Endothelial cell (in vitro differentiated cells): ENCODE measurements around the gene ARID3A. TPM values are rescaled to one million over a fixed set of nuclear protein-coding genes. Genes with fewer than 3 reads are reported as not detected.

Experiments
- DNase-seq: peaks from one replicate; pipeline ENCODE4 v3.0.0; 2021; ENCODE audit warnings: low spot score
- H3K27ac Mint-ChIP-seq: one replicate; pipeline ENCODE4 v1.8.0; 2021; ENCODE audit warnings: mixed read lengths, inconsistent platforms; ENCODE audit not compliant: unreplicated experiment
- H3K27me3 Mint-ChIP-seq: one replicate; pipeline ENCODE4 v1.8.0; 2021; ENCODE audit warnings: mild to moderate bottlenecking, moderate library complexity, mixed read lengths, inconsistent platforms; ENCODE audit not compliant: unreplicated experiment
- H3K36me3 Mint-ChIP-seq: one replicate; pipeline ENCODE4 v1.8.0; 2021; ENCODE audit warnings: mild to moderate bottlenecking, low read depth, mixed read lengths, inconsistent platforms; ENCODE audit not compliant: unreplicated experiment
- H3K4me1 Mint-ChIP-seq: one replicate; pipeline ENCODE4 v1.8.0; 2021; ENCODE audit warnings: mild to moderate bottlenecking, mixed read lengths, inconsistent platforms; ENCODE audit not compliant: unreplicated experiment
- H3K4me3 Mint-ChIP-seq: one replicate; pipeline ENCODE4 v1.8.0; 2021; ENCODE audit warnings: mild to moderate bottlenecking, mixed read lengths, inconsistent platforms; ENCODE audit not compliant: unreplicated experiment
- H3K9me3 Mint-ChIP-seq: one replicate; pipeline ENCODE4 v1.8.0; 2021; ENCODE audit warnings: mixed read lengths, inconsistent platforms; ENCODE audit not compliant: unreplicated experiment
- CTCF ChIP-seq: fragments of 200-600 bp; sonication (generic); IDR thresholded peaks from one replicate; pipeline ENCODE4 v1.5.0; 2021; ENCODE audit warnings: antibody characterized with exemption; ENCODE audit not compliant: unreplicated experiment
- total RNA-seq: library from RNA; stranded (reverse); fragmentation: NEBNext Ultra II Directional; extraction: Animal tissue kit (Norgen Biotek cat#: 25700); gene quantifications from one replicate; pipeline ENCODE4 v1.2.1, GENCODE V29; 2021; ENCODE audit not compliant: unreplicated experiment

Gene ARID3A
- total RNA-seq, 1 donor from 2014 or later, result 108 TPM

GRCh38 chr19:884420-885211, 41.2 kb upstream of the ARID3A start:
- Mint-ChIP-seq H3K9me3 (no peaks in the 10 kb centered on the region), H3K36me3 (peaks cover 17% of the 10 kb centered on the region), H3K27me3 (peaks cover 8% of the 10 kb centered on the region), H3K4me3 (no peak overlapping the region), H3K4me1 (no peaks in the 10 kb centered on the region), H3K27ac (no peak overlapping the region)
- no peak for TF ChIP-seq CTCF
- DNase-seq, result no peak

DNA sequence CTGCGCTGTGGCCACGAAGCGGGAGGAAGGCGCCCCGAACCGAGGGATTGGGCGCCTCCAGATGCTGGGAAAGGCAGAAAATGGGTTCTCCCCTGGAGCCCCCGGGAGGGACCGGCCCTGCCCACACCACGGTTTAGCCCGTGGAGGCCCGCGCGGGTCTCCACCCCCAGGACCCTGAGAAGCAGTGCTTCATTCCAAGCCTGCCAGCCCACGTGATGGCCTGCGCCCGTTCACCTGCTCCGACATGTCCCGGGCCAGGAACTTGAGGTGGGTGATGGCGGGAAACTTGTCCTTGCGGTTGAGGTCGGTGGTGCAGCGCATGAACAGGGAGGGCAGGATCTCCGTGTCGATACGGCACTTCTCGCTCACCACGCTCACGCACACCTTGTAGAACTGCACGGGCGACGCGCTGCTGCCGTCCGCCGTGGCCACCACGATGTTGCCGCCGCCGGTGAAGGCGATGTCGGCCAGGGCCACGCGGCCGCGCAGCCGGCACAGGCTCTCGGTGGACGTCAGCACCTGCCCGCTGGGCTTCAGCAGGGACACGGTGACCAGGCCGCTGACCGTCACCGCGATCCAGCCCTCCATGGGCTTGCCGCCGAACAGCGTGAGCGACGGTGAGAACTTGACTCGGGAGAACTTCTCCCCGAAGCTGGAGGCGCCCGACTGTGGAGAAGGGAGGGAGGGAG, 40.2 kb upstream of the ARID3A start:
- Mint-ChIP-seq H3K27ac (no peak overlapping the region), H3K4me1 (no peaks in the 10 kb centered on the region), H3K27me3 (peaks cover 6% of the 10 kb centered on the region), H3K36me3 (peaks cover 17% of the 10 kb centered on the region), H3K4me3 (no peak overlapping the region), H3K9me3 (no peaks in the 10 kb centered on the region)
- no peak for TF ChIP-seq CTCF
- DNase-seq, result no peak

DNA sequence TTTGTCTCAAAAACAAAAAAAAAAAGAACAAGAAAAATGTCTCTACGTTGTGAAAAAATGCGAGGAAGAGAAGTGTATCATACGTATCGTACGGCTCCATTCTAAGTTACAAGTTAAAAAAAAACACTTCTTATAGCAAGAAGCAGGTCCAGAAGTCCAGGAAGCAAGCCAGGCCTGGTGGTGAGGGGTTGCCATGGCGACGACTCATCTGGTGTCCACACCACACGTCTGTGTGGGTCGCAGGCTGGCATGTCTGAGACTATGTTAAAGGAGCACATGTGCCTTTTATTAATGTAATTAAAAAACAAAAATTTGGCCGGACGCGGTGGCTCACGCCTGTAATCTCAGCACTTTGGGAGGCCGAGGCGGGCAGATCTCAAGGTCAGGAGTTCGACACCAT, 38.8 kb upstream of the ARID3A start:
- H3K4me3 Mint-ChIP-seq, result no peak overlapping the region
- no peak for TF ChIP-seq CTCF
- no peak overlapping the region for H3K27ac Mint-ChIP-seq
- no peaks in the 10 kb centered on the region for H3K4me1 Mint-ChIP-seq
- peaks cover 4% of the 10 kb centered on the region for H3K36me3 Mint-ChIP-seq
- no peaks in the 10 kb centered on the region for H3K9me3 Mint-ChIP-seq
- no peak for DNase-seq
- H3K27me3 Mint-ChIP-seq, result peaks cover 3% of the 10 kb centered on the region

GRCh38 chr19:887599-887998, 38.2 kb upstream of the ARID3A start:
- H3K9me3 Mint-ChIP-seq, result no peaks in the 10 kb centered on the region
- no peak overlapping the region for H3K4me3 Mint-ChIP-seq
- TF ChIP-seq CTCF, result no peak
- no peak for DNase-seq
- no peak overlapping the region for H3K27ac Mint-ChIP-seq
- H3K36me3 Mint-ChIP-seq, result peaks cover 4% of the 10 kb centered on the region
- H3K4me1 Mint-ChIP-seq, result no peaks in the 10 kb centered on the region
- H3K27me3 Mint-ChIP-seq, result peaks cover 3% of the 10 kb centered on the region
